Measurements from ENCODE around the gene ENPEP. TPM values are rescaled to one million over a fixed set of nuclear protein-coding genes. Genes with fewer than 3 reads are reported as not detected.
A peak's percentile ranks its signal among the peaks of the same experiment; 100 is the strongest.

ENPEP gene
- total RNA-seq, 1 donor from 2014 or later: 3.5 TPM

DNA sequence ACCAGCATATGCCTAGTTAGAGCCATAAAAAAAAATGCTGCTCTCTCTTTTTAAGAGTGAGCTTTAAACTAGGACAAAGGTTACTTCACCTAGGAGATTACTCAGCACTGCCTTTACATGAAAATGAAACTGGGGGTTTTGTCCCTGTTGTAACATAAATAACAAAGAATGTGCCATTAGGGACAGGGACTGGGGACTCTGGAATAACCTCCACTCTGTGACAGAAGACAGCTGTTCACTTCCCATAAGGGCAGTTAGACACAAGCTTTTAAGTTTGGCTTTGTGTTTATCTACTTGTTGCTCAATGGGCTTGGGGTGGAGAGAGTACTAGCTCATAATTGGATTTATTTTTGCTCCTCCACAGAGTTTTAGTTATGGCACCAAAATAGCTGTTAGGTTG, 11.9 kb downstream of the ENPEP start:
- H3K4me1 ChIP-seq: peaks cover 42% of the 10 kb centered on the region
- H3K4me3 ChIP-seq: no peak overlapping the region
- no peaks in the 10 kb centered on the region for H3K9me3 ChIP-seq (replicated peaks)
- TF ChIP-seq, protein P1, sequence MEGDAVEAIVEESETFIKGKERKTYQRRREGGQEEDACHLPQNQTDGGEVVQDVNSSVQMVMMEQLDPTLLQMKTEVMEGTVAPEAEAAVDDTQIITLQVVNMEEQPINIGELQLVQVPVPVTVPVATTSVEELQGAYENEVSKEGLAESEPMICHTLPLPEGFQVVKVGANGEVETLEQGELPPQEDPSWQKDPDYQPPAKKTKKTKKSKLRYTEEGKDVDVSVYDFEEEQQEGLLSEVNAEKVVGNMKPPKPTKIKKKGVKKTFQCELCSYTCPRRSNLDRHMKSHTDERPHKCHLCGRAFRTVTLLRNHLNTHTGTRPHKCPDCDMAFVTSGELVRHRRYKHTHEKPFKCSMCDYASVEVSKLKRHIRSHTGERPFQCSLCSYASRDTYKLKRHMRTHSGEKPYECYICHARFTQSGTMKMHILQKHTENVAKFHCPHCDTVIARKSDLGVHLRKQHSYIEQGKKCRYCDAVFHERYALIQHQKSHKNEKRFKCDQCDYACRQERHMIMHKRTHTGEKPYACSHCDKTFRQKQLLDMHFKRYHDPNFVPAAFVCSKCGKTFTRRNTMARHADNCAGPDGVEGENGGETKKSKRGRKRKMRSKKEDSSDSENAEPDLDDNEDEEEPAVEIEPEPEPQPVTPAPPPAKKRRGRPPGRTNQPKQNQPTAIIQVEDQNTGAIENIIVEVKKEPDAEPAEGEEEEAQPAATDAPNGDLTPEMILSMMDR (IDR thresholded peaks at IDR 0.05; ENCODE audit: borderline replicate concordance): no peak
- H3K36me3 ChIP-seq: no peaks in the 10 kb centered on the region
- no peaks in the 10 kb centered on the region for H3K27me3 ChIP-seq (ENCODE audit: low read depth)
- peak overlapping the region; percentile 45 for H3K27ac ChIP-seq (replicated peaks)
- intact Hi-C loops (cut with micrococcal nuclease): no loop called here
- no peak for DNase-seq

DNA sequence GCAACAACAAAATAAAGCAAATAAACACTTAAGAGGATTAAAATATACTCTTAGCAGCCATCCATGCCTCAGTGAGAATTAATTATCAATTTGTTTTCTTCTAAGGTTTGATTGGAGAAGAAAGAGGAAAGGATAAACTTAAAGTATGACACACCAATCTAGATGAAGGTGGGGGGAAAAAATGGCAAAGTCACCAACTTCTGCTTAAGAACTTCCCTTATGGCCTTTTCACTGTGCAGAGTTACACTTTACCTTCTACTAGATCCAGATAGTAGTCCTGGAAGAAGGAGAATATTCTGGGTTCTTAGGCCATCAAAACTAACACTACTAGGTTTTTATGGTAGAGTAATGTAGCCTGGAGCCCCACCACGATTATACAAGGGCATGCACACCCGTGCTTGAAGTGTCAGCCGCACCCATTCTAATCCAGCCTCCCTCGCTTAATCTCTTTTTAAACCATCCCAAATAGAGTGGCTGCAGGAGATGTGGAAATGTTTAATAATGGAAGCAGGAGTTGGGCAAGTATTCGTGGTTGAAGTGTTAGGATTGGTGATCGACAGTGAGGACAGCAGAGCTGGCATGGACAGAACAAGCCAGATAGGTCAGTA, 14.1 kb downstream of the ENPEP start:
- Histone ChIP-seq H3K4me3 (no peak overlapping the region), H3K4me1 (peaks cover 38% of the 10 kb centered on the region), H3K27ac (replicated peaks) (no peak overlapping the region), H3K27me3 (ENCODE audit: low read depth) (no peaks in the 10 kb centered on the region), H3K36me3 (no peaks in the 10 kb centered on the region), H3K9me3 (replicated peaks) (no peaks in the 10 kb centered on the region)
- no peak for DNase-seq
- intact Hi-C loops (cut with micrococcal nuclease): no loop called here
- TF ChIP-seq, protein P1 (IDR thresholded peaks at IDR 0.05; ENCODE audit: borderline replicate concordance): no peak

DNA sequence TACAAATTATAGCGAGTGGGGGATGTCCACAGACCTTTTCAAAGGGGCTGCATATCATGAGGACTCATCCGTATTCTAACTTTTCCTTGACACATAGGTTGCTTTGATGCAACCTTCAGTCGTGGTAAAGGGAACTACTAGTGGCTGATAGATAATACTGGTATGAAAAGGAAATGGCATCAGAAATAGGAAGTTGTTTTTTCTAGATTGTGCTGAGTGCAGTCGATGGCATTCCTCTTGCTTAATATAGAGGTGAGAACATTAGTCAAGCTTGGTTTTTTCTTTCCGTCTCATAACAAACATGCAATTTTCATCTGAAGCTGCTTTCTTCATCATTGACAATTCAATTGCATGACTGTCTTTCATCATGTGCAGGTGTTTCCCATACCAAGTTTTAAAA, 16.6 kb downstream of the ENPEP start:
- Histone ChIP-seq H3K27ac (replicated peaks) (no peak overlapping the region), H3K4me1 (peaks cover 13% of the 10 kb centered on the region), H3K36me3 (no peaks in the 10 kb centered on the region), H3K27me3 (ENCODE audit: low read depth) (no peaks in the 10 kb centered on the region), H3K4me3 (no peak overlapping the region), H3K9me3 (replicated peaks) (no peaks in the 10 kb centered on the region)
- intact Hi-C loops (cut with micrococcal nuclease): no loop called here
- TF ChIP-seq, protein P1 (IDR thresholded peaks at IDR 0.05; ENCODE audit: borderline replicate concordance): no peak
- DNase-seq: no peak

DNA sequence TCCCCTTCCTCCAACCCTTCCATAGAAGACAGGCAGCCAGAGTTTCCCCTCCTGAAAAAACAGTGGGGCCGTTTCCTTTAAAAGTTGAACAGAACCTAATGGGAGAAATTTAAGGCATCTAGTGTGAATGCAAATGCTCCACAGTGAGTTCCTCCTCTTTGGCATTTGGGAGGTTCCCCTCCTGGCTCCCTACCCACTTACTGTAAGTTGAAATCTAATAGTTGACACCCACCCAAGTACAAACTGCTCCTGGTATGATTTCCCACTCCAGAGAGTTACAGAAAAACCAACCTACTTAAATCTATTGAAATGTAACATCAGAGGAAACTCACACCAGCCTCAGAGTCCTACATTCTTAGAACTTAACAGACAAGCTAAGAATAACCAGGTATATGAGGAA, 17.6 kb downstream of the ENPEP start:
- TF ChIP-seq, protein P1 (IDR thresholded peaks at IDR 0.05; ENCODE audit: borderline replicate concordance): no peak
- H3K27ac ChIP-seq (replicated peaks): no peak overlapping the region

DNA sequence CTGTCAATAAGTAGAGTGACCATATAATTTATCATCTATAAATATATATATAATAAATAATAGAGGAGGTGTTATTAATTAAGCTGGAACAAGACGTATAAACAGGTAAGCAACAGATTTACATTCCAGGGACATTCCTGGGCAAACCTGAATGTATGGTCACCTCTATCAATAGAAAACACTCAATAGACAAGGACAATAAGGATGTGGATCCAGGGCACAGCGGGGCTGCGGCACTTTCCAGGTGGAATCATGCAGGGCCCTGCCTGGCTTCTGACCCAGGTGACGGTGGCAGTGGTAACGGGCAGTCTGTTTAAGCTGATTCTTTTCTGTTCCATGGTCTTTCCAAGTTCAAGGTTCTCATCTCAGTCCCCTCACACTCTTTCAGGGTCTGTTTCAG, 22.5 kb downstream of the ENPEP start:
- Histone ChIP-seq H3K9me3 (replicated peaks) (peaks cover 5% of the 10 kb centered on the region), H3K36me3 (no peaks in the 10 kb centered on the region), H3K4me3 (no peak overlapping the region), H3K27ac (replicated peaks) (no peak overlapping the region), H3K27me3 (ENCODE audit: low read depth) (no peaks in the 10 kb centered on the region), H3K4me1 (peaks cover 4% of the 10 kb centered on the region)
- intact Hi-C loops (cut with micrococcal nuclease): no loop called here
- TF ChIP-seq, protein P1 (IDR thresholded peaks at IDR 0.05; ENCODE audit: borderline replicate concordance): no peak
- no peak for DNase-seq

More for the DNA sequence above, 17.6 kb downstream of the ENPEP start:
- DNase-seq: no peak
- H3K9me3 ChIP-seq (replicated peaks): no peaks in the 10 kb centered on the region
- intact Hi-C loops (cut with micrococcal nuclease): no loop called here
- no peak overlapping the region for H3K4me3 ChIP-seq
- H3K36me3 ChIP-seq: no peaks in the 10 kb centered on the region
- H3K4me1 ChIP-seq: peaks cover 4% of the 10 kb centered on the region
- no peaks in the 10 kb centered on the region for H3K27me3 ChIP-seq (ENCODE audit: low read depth)
